ENCODE results near the gene UTS2B.

UTS2B gene

GRCh38 chr3:191239407-191240031, 90.8 kb downstream of the UTS2B start:
- no peaks in the 10 kb centered on the region for H3K27me3 ChIP-seq (ENCODE audit: insufficient read depth, insufficient read length)
- H3K36me3 ChIP-seq (ENCODE audit: insufficient read depth, insufficient read length, low read length): no peaks in the 10 kb centered on the region
- peaks cover 5% of the 10 kb centered on the region; the same call in 1 of the 2 replicates for H3K9me3 ChIP-seq (ENCODE audit: insufficient read depth, low read length)
- TF ChIP-seq YY1 (IDR thresholded peaks at IDR 0.05; ENCODE audit: insufficient read depth, insufficient read length) (no peak), ZNF274 (IDR thresholded peaks at IDR 0.05; ENCODE audit: low read depth, low read length) (no peak), SUZ12 (IDR thresholded peaks at IDR 0.05; ENCODE audit: extremely low read depth, insufficient read depth, insufficient read length) (no peak)
- H3K4me3 ChIP-seq (ENCODE audit: insufficient read length, low read depth): no peak overlapping the region
- no peaks in the 10 kb centered on the region for H3K4me1 ChIP-seq (ENCODE audit: insufficient read depth, insufficient read length)
- DNase-seq (ENCODE audit: low read depth, low spot score): no peak
- no peak overlapping the region for H3K9ac ChIP-seq (ENCODE audit: insufficient read length, low read depth)

- Histone ChIP-seq H3K4me1 (ENCODE audit: insufficient read depth, insufficient read length) (no peaks in the 10 kb centered on the region), H3K9ac (ENCODE audit: insufficient read length, low read depth) (no peak overlapping the region), H3K36me3 (ENCODE audit: insufficient read depth, insufficient read length, low read length) (no peaks in the 10 kb centered on the region), H3K4me3 (ENCODE audit: insufficient read length, low read depth) (no peak overlapping the region), H3K27me3 (ENCODE audit: insufficient read depth, insufficient read length) (no peaks in the 10 kb centered on the region), H3K9me3 (ENCODE audit: insufficient read depth, low read length) (peaks cover 5% of the 10 kb centered on the region; the same call in 1 of the 2 replicates)
- no peak for DNase-seq (ENCODE audit: low read depth, low spot score)
- TF ChIP-seq ZNF274 (IDR thresholded peaks at IDR 0.05; ENCODE audit: low read depth, low read length) (no peak), YY1 (IDR thresholded peaks at IDR 0.05; ENCODE audit: insufficient read depth, insufficient read length) (no peak), SUZ12 (IDR thresholded peaks at IDR 0.05; ENCODE audit: extremely low read depth, insufficient read depth, insufficient read length) (no peak)
Measured at GRCh38 chr3:191238321-191238817, 92.0 kb downstream of the UTS2B start.

GRCh38 chr3:191237047-191237882, 93.1 kb downstream of the UTS2B start:
- Histone ChIP-seq H3K9ac (ENCODE audit: insufficient read length, low read depth) (no peak overlapping the region), H3K36me3 (ENCODE audit: insufficient read depth, insufficient read length, low read length) (no peaks in the 10 kb centered on the region), H3K27me3 (ENCODE audit: insufficient read depth, insufficient read length) (no peaks in the 10 kb centered on the region), H3K4me3 (ENCODE audit: insufficient read length, low read depth) (no peak overlapping the region), H3K9me3 (ENCODE audit: insufficient read depth, low read length) (peaks cover 5% of the 10 kb centered on the region; the same call in 1 of the 2 replicates), H3K4me1 (ENCODE audit: insufficient read depth, insufficient read length) (no peaks in the 10 kb centered on the region)
- no peak for DNase-seq (ENCODE audit: low read depth, low spot score)
- no peak for TF ChIP-seq YY1 (IDR thresholded peaks at IDR 0.05; ENCODE audit: insufficient read depth, insufficient read length)
- TF ChIP-seq SUZ12 (IDR thresholded peaks at IDR 0.05; ENCODE audit: extremely low read depth, insufficient read depth, insufficient read length): no peak
- TF ChIP-seq ZNF274 (IDR thresholded peaks at IDR 0.05; ENCODE audit: low read depth, low read length): no peak

- TF ChIP-seq ZNF274 (IDR thresholded peaks at IDR 0.05; ENCODE audit: low read depth, low read length) (no peak), YY1 (IDR thresholded peaks at IDR 0.05; ENCODE audit: insufficient read depth, insufficient read length) (no peak), SUZ12 (IDR thresholded peaks at IDR 0.05; ENCODE audit: extremely low read depth, insufficient read depth, insufficient read length) (no peak)
- Histone ChIP-seq H3K9ac (ENCODE audit: insufficient read length, low read depth) (no peak overlapping the region), H3K36me3 (ENCODE audit: insufficient read depth, insufficient read length, low read length) (no peaks in the 10 kb centered on the region), H3K4me1 (ENCODE audit: insufficient read depth, insufficient read length) (no peaks in the 10 kb centered on the region), H3K27me3 (ENCODE audit: insufficient read depth, insufficient read length) (no peaks in the 10 kb centered on the region), H3K9me3 (ENCODE audit: insufficient read depth, low read length) (peaks cover 5% of the 10 kb centered on the region; the same call in 1 of the 2 replicates), H3K4me3 (ENCODE audit: insufficient read length, low read depth) (no peak overlapping the region)
- DNase-seq (ENCODE audit: low read depth, low spot score): no peak
Measured at GRCh38 chr3:191236646-191237045, 93.7 kb downstream of the UTS2B start.

GRCh38 chr3:191235331-191236314, 94.7 kb downstream of the UTS2B start:
- Histone ChIP-seq H3K4me1 (ENCODE audit: insufficient read depth, insufficient read length) (no peaks in the 10 kb centered on the region), H3K36me3 (ENCODE audit: insufficient read depth, insufficient read length, low read length) (no peaks in the 10 kb centered on the region), H3K27me3 (ENCODE audit: insufficient read depth, insufficient read length) (no peaks in the 10 kb centered on the region), H3K9me3 (ENCODE audit: insufficient read depth, low read length) (peaks cover 5% of the 10 kb centered on the region; the same call in 1 of the 2 replicates), H3K9ac (ENCODE audit: insufficient read length, low read depth) (no peak overlapping the region), H3K4me3 (ENCODE audit: insufficient read length, low read depth) (no peak overlapping the region)
- TF ChIP-seq SUZ12 (IDR thresholded peaks at IDR 0.05; ENCODE audit: extremely low read depth, insufficient read depth, insufficient read length): no peak
- no peak for TF ChIP-seq YY1 (IDR thresholded peaks at IDR 0.05; ENCODE audit: insufficient read depth, insufficient read length)
- no peak for TF ChIP-seq ZNF274 (IDR thresholded peaks at IDR 0.05; ENCODE audit: low read depth, low read length)
- DNase-seq (ENCODE audit: low read depth, low spot score): no peak

- TF ChIP-seq YY1 (IDR thresholded peaks at IDR 0.05; ENCODE audit: insufficient read depth, insufficient read length): no peak
- TF ChIP-seq ZNF274 (IDR thresholded peaks at IDR 0.05; ENCODE audit: low read depth, low read length): no peak
- no peak for TF ChIP-seq SUZ12 (IDR thresholded peaks at IDR 0.05; ENCODE audit: extremely low read depth, insufficient read depth, insufficient read length)
Measured at GRCh38 chr3:191234216-191234615, 96.1 kb downstream of the UTS2B start.

More at GRCh38 chr3:191234216-191234615, 96.1 kb downstream of the UTS2B start:
- Histone ChIP-seq H3K27me3 (ENCODE audit: insufficient read depth, insufficient read length) (no peaks in the 10 kb centered on the region), H3K36me3 (ENCODE audit: insufficient read depth, insufficient read length, low read length) (no peaks in the 10 kb centered on the region), H3K9ac (ENCODE audit: insufficient read length, low read depth) (no peak overlapping the region), H3K9me3 (ENCODE audit: insufficient read depth, low read length) (no peaks in the 10 kb centered on the region), H3K4me3 (ENCODE audit: insufficient read length, low read depth) (no peak overlapping the region), H3K4me1 (ENCODE audit: insufficient read depth, insufficient read length) (no peaks in the 10 kb centered on the region)
- DNase-seq (ENCODE audit: low read depth, low spot score): no peak

Measured in NT2/D1 (cell line).